Chondrocyte (in vitro differentiated cells): ENCODE measurements around the gene PLAC8. TPM values are rescaled to one million over a fixed set of nuclear protein-coding genes. Genes with fewer than 3 reads are reported as not detected.

Source experiments
- DNase-seq: peaks from one replicate; pipeline ENCODE4 v3.0.0; 2021; ENCODE audit warnings: mixed read lengths, low spot score
- H3K27ac Mint-ChIP-seq: one replicate; pipeline ENCODE4 v1.8.0; 2021; ENCODE audit warnings: mild to moderate bottlenecking, moderate library complexity, mixed read lengths; ENCODE audit not compliant: unreplicated experiment
- H3K27me3 Mint-ChIP-seq: 2 replicates; pipeline ENCODE4 v1.8.0; 2021; ENCODE audit warnings: low read depth, mixed read lengths
- H3K36me3 Mint-ChIP-seq: 2 replicates; pipeline ENCODE4 v1.8.0; 2021; ENCODE audit warnings: low read depth, mixed read lengths
- H3K4me1 Mint-ChIP-seq: 2 replicates; pipeline ENCODE4 v1.8.0; 2021; ENCODE audit warnings: low read depth, mild to moderate bottlenecking, mixed read lengths
- H3K4me3 Mint-ChIP-seq: one replicate; pipeline ENCODE4 v1.8.0; 2021; ENCODE audit warnings: mild to moderate bottlenecking, moderate library complexity, mixed read lengths; ENCODE audit not compliant: unreplicated experiment
- H3K9me3 Mint-ChIP-seq: 2 replicates; pipeline ENCODE4 v1.8.0; 2021; ENCODE audit warnings: low read depth, mixed read lengths
- total RNA-seq: library from RNA; stranded (reverse); gene quantifications from 3 replicates; pipeline ENCODE4 v1.2.1, GENCODE V29; 2021
- TF ChIP-seq, protein P1 (sequence below): fragments of 200-600 bp; sonication (generic); IDR thresholded peaks from 2 replicates; pipeline ENCODE4 v1.5.0; 2021; ENCODE audit warnings: antibody characterized with exemption, mild to moderate bottlenecking, moderate library complexity

The PLAC8 gene
- total RNA-seq, 1 donor from 2014 or later, result not detected

DNA sequence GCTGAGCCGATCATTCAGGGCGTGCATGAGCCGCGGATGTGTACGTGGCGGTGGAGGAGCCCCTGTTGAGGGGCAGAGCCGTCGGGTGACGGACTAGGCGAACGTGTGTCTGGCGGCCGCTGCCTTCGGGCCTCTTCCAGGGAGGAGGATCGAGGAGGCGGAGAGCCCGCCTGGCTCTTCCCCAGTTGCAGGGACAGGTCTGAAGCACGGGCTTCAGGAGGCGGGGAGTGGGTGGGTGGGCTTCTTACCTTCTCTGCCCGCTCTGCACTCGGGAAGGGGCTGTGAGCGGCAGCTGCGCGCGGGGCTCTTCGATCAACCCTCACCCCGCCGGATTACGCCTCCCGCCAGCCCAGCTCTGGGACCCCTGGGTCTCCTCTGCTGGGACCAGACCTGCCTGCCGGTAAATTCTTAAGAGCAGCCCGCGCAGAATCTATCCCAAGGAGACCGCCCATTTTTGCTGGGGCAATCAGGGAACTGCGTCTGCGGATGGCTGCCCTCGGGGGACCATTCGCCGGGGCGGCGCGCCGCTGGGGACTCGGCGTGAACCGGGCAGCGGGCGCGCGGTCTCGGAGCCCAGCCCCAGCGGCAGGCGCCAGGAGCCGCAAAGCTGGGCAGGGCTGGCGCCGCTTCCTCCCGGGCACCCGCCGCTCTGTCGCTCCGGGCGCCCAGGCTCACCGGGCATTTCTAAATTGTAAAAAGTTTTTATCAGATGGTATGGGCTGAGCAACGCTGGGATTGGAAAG is 4.9 kb downstream of the PLAC8 start:
- H3K4me1 Mint-ChIP-seq, result peaks cover 9% of the 10 kb centered on the region
- H3K27me3 Mint-ChIP-seq, result no peaks in the 10 kb centered on the region
- H3K36me3 Mint-ChIP-seq, result no peaks in the 10 kb centered on the region
- no peaks in the 10 kb centered on the region for H3K9me3 Mint-ChIP-seq
- TF ChIP-seq, protein P1, sequence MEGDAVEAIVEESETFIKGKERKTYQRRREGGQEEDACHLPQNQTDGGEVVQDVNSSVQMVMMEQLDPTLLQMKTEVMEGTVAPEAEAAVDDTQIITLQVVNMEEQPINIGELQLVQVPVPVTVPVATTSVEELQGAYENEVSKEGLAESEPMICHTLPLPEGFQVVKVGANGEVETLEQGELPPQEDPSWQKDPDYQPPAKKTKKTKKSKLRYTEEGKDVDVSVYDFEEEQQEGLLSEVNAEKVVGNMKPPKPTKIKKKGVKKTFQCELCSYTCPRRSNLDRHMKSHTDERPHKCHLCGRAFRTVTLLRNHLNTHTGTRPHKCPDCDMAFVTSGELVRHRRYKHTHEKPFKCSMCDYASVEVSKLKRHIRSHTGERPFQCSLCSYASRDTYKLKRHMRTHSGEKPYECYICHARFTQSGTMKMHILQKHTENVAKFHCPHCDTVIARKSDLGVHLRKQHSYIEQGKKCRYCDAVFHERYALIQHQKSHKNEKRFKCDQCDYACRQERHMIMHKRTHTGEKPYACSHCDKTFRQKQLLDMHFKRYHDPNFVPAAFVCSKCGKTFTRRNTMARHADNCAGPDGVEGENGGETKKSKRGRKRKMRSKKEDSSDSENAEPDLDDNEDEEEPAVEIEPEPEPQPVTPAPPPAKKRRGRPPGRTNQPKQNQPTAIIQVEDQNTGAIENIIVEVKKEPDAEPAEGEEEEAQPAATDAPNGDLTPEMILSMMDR, result no peak
- H3K4me3 Mint-ChIP-seq, result peak overlapping the region; percentile 76
- H3K27ac Mint-ChIP-seq, result peak overlapping the region; percentile 74
- DNase-seq, result no peak

DNA sequence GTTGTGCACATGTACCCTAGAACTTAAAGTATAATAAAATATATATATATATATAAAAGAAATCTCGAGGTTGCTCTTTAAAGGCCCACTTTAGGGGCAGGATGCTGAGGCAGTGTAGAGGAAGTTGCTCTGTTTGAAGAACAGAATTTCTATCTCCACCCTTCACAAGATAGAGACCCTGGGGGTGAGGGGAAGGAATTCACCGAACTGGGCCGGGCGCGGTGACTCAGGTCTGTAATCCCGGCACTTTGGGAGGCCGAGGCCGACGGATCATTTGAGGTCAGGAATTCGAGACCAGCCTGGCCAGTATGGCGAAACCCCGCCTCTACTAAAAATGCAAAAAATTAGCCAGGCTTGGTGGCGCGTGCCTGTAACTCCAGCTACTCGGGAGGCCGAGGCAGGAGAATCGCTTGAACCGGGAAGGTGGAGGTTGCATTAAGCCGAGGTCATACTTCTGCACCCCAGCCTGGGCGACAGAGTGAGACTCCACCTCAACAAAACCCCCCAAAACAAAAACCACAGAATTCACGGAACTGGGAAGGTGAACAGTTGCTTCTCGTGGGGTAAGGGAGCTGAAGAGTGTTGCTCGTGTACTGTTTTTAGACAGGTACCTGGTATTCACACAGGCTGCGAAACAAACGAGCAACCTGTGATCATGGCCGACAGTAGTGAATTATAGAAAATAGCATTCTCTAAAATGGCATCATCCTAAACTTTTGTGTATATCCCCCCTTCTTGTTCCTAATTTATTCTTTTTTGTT is 6.2 kb downstream of the PLAC8 start:
- Mint-ChIP-seq H3K27ac (no peak overlapping the region), H3K4me3 (no peak overlapping the region), H3K27me3 (no peaks in the 10 kb centered on the region), H3K9me3 (no peaks in the 10 kb centered on the region), H3K4me1 (peaks cover 9% of the 10 kb centered on the region), H3K36me3 (no peaks in the 10 kb centered on the region)
- TF ChIP-seq, protein P1, result no peak
- DNase-seq, result no peak

DNA sequence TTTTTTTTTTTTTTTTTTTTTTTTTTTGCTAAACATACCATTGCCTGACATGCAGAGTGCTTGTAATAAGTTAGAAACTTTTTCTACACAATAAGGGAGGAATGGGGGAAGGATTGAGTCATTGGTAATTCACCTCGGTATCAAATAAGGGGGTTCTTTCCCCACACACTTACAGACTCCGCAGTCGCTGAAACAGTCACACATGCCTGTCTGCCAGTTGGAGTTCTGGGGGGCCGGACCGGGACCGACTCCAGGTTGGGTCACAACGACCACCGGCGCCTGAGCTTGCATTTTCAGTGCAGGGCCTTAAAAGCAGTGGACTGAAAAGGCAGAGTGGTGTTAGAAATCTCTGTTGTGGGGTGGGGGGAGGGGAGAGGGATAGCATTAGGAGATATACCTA is 6.9 kb downstream of the PLAC8 start:
- TF ChIP-seq, protein P1, result no peak
- Mint-ChIP-seq H3K4me3 (no peak overlapping the region), H3K4me1 (peaks cover 9% of the 10 kb centered on the region)

DNA sequence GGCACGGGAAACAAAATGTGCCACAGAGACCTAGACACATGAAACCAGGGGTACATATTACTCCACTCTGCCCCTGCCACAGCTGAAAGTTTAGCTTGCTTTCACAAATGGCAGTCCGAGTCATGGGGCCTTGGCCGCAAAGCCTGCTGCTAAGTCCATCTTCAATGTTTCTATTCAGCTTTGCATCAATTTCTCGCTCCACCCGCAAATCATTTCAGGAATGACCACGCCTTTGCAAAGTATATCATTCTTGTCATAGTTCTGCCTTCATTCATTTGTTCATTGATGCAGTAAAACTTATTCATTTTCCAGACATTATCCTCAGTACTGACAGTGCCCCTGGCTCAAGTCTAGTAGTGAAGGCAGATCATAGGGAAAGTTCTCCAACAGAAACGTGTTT is 9.5 kb downstream of the PLAC8 start:
- Mint-ChIP-seq H3K4me1 (peaks cover 4% of the 10 kb centered on the region), H3K27me3 (no peaks in the 10 kb centered on the region), H3K9me3 (no peaks in the 10 kb centered on the region), H3K36me3 (no peaks in the 10 kb centered on the region), H3K4me3 (no peak overlapping the region), H3K27ac (no peak overlapping the region)
- DNase-seq, result no peak
- TF ChIP-seq, protein P1, result no peak

More for the DNA sequence above, 6.9 kb downstream of the PLAC8 start:
- Mint-ChIP-seq H3K9me3 (no peaks in the 10 kb centered on the region), H3K27ac (no peak overlapping the region), H3K36me3 (no peaks in the 10 kb centered on the region), H3K27me3 (no peaks in the 10 kb centered on the region)
- DNase-seq, result no peak

DNA sequence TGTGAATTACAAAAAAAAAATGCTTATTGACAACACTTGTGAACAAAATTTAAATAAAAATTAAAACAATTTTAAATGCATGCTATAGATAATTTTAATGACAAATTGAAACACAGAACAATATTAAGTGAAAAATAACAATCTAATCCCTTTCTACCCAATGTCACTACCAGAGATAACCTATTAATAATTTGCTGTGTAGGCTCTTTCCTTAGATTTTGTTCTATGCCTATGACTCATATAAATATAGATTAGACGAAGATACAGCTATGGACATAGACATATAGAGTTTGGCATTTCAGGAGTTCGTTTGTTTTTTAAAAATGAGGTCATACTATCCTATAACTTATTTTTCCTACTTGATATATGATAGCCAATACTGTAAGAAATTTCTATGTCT is 18.1 kb downstream of the PLAC8 start:
- H3K4me1 Mint-ChIP-seq, result no peaks in the 10 kb centered on the region
- H3K4me3 Mint-ChIP-seq, result no peak overlapping the region
- no peak for DNase-seq
- TF ChIP-seq, protein P1, result no peak
- H3K27me3 Mint-ChIP-seq, result peaks cover 3% of the 10 kb centered on the region
- no peaks in the 10 kb centered on the region for H3K36me3 Mint-ChIP-seq
- no peak overlapping the region for H3K27ac Mint-ChIP-seq
- H3K9me3 Mint-ChIP-seq, result no peaks in the 10 kb centered on the region
